HepG2 (cell line): ENCODE measurements around the gene PPP4C. TPM values are rescaled to one million over a fixed set of nuclear protein-coding genes. Genes with fewer than 3 reads are reported as not detected.

Source experiments
- ARNT ChIP-seq: fragments of 450-650 bp; IDR thresholded peaks from 2 replicates; pipeline ENCODE4 v1.6.1; 2017
- ATF1 ChIP-seq: IDR thresholded peaks from 2 replicates; pipeline ENCODE4 v1.6.1; 2016; ENCODE audit warnings: mild to moderate bottlenecking, control low read depth
- CREB1 ChIP-seq, 2 experiments: fragments of 450-650 bp in 1 of 2; IDR thresholded peaks; 2 replicates each; pipeline ENCODE4 v1.6.1; 2016 to 2017; ENCODE audit warnings: control low read depth in 1 of 2, mild to moderate bottlenecking in 1 of 2, missing compliant biosample characterization in 1 of 2, missing genetic modification characterization in 1 of 2
- CREM ChIP-seq, 2 experiments: sonication (generic) in 1 of 2; formaldehyde crosslinking in 1 of 2; IDR thresholded peaks; 2 replicates each; pipeline versions ENCODE4 v1.4.0 to v1.6.1; 2016 to 2020; ENCODE audit warnings: antibody characterized with exemption in 1 of 2, mild to moderate bottlenecking in 1 of 2, missing genetic modification reagents in 1 of 2
- DNMT3B ChIP-seq: conservative IDR thresholded peaks from 2 replicates; pipeline ENCODE4 v1.6.1; 2016; ENCODE audit warnings: missing biosample characterization, control low read depth
- ETV6 ChIP-seq: sonication (generic); formaldehyde crosslinking; conservative IDR thresholded peaks from 2 replicates; pipeline ENCODE4 v1.4.0; 2020; ENCODE audit warnings: missing genetic modification reagents
- GTF3A ChIP-seq: sonication (generic); formaldehyde crosslinking; conservative IDR thresholded peaks from 2 replicates; pipeline ENCODE4 v1.4.0; 2020; ENCODE audit warnings: mild to moderate bottlenecking, missing genetic modification reagents
- HINFP ChIP-seq: sonication (generic); formaldehyde crosslinking; IDR thresholded peaks from 2 replicates; pipeline ENCODE4 v1.4.0; 2020; ENCODE audit warnings: low read depth, mild to moderate bottlenecking, missing genetic modification reagents
- KDM3A ChIP-seq: IDR thresholded peaks from 2 replicates; pipeline ENCODE4 v1.6.1; 2018; ENCODE audit warnings: low read depth, missing compliant biosample characterization
- KLF9 ChIP-seq: IDR thresholded peaks from 2 replicates; pipeline ENCODE4 v1.6.1; 2016; ENCODE audit warnings: low read depth
- NFATC3 ChIP-seq: sonication (generic); formaldehyde crosslinking; IDR thresholded peaks from 2 replicates; pipeline ENCODE4 v1.5.1; 2020; ENCODE audit warnings: mild to moderate bottlenecking, missing genetic modification reagents
- POLR2AphosphoS5 ChIP-seq: IDR thresholded peaks from 2 replicates; pipeline ENCODE4 v1.6.1; 2012; ENCODE audit warnings: low read depth, low read length
- SRF ChIP-seq: IDR thresholded peaks from 2 replicates; pipeline ENCODE4 v1.6.1; 2011; ENCODE audit warnings: mild to moderate bottlenecking, low read depth, low read length, moderate library complexity
- TBX2 ChIP-seq: sonication (generic); formaldehyde crosslinking; IDR thresholded peaks from 2 replicates; pipeline ENCODE4 v1.5.0; 2020; ENCODE audit warnings: missing genetic modification reagents, mild to moderate bottlenecking, borderline replicate concordance
- TFDP1 ChIP-seq: IDR thresholded peaks from 2 replicates; pipeline ENCODE4 v1.6.1; 2016; ENCODE audit warnings: missing compliant biosample characterization, missing genetic modification reagents, borderline replicate concordance
- XRCC5 ChIP-seq: fragments of 200-400 bp; formaldehyde crosslinking; optimal IDR thresholded peaks from 2 replicates; pipeline ENCODE3; 2017; ENCODE audit warnings: mild to moderate bottlenecking, low read length
- ZFP36 ChIP-seq: fragments of 150-350 bp; IDR thresholded peaks from 2 replicates; pipeline ENCODE4 v1.6.1; 2018; ENCODE audit warnings: borderline replicate concordance, low read length, low read depth; ENCODE audit not compliant: partially characterized antibody
- ZNF24 ChIP-seq: fragments of 450-650 bp; IDR thresholded peaks from 2 replicates; pipeline ENCODE4 v1.6.1; 2017; ENCODE audit warnings: antibody characterized with exemption, mild to moderate bottlenecking
- ZNF3 ChIP-seq: IDR thresholded peaks from 2 replicates; pipeline ENCODE4 v1.7.0; 2017; ENCODE audit warnings: inconsistent platforms
- ZNF329 ChIP-seq: sonication (generic); formaldehyde crosslinking; IDR thresholded peaks from 2 replicates; pipeline ENCODE4 v1.9.0; 2021; ENCODE audit warnings: low read depth, mild to moderate bottlenecking, missing genetic modification reagents
- ZNF552 ChIP-seq: sonication (generic); formaldehyde crosslinking; IDR thresholded peaks from 2 replicates; pipeline ENCODE4 v1.9.0; 2022; ENCODE audit warnings: missing genetic modification reagents, mild to moderate bottlenecking, borderline replicate concordance
- ZNF576 ChIP-seq: sonication (generic); formaldehyde crosslinking; IDR thresholded peaks from 2 replicates; pipeline ENCODE4 v1.4.0; 2020; ENCODE audit warnings: mild to moderate bottlenecking, missing genetic modification reagents
- ZNF670 ChIP-seq: sonication (generic); formaldehyde crosslinking; IDR thresholded peaks from 2 replicates; pipeline ENCODE4 v1.8.0; 2022; ENCODE audit warnings: mild to moderate bottlenecking, missing genetic modification reagents, borderline replicate concordance
- ZNF749 ChIP-seq: sonication (generic); formaldehyde crosslinking; IDR thresholded peaks from 2 replicates; pipeline ENCODE4 v1.8.0; 2022; ENCODE audit warnings: mild to moderate bottlenecking, missing genetic modification reagents, moderate library complexity, borderline replicate concordance
- polyA plus RNA-seq, 8 experiments: library from polyadenylated mRNA; depleted of rRNA in 3 of 8; stranded (reverse) in 7 of 8; unstranded in 1 of 8; fragments of >200 nt; fragmentation: Illumina TruSeq in 4 of 8; extraction: Trizol in 4 of 8; gene quantifications; 2 replicates each; pipeline versions ENCODE4 v1.2.1 to v1.2.3, GENCODE V29; 2011 to 2016; ENCODE audit warnings: low read depth in 4 of 8, missing spikeins in 1 of 8, mixed read lengths in 1 of 8; ENCODE audit not compliant: insufficient read depth in 1 of 8
- total RNA-seq, 5 experiments: library from RNA; depleted of rRNA; stranded (reverse); fragments of >200 nt; fragmentation: Illumina TruSeq; extraction: Trizol; gene quantifications; 2 replicates each; pipeline ENCODE4 v1.2.3, GENCODE V29; 2016; ENCODE audit warnings: low read depth in 1 of 5
- TF ChIP-seq, protein P1 (sequence below): sonication (generic); formaldehyde crosslinking; IDR thresholded peaks from 2 replicates; pipeline ENCODE4 v1.5.0; 2020; ENCODE audit warnings: mild to moderate bottlenecking, missing genetic modification reagents
- TF ChIP-seq, protein P2 (sequence below): IDR thresholded peaks from 2 replicates; pipeline ENCODE4 v1.6.1; 2018; ENCODE audit warnings: missing genetic modification reagents, mild to moderate bottlenecking, missing compliant biosample characterization

PPP4C gene
- total and polyA plus RNA-seq, 2 of the 13 experiments (the other 11 are each of a cell fraction or from before 2014, with no cell fraction given), result 176 to 220 TPM

DNA sequence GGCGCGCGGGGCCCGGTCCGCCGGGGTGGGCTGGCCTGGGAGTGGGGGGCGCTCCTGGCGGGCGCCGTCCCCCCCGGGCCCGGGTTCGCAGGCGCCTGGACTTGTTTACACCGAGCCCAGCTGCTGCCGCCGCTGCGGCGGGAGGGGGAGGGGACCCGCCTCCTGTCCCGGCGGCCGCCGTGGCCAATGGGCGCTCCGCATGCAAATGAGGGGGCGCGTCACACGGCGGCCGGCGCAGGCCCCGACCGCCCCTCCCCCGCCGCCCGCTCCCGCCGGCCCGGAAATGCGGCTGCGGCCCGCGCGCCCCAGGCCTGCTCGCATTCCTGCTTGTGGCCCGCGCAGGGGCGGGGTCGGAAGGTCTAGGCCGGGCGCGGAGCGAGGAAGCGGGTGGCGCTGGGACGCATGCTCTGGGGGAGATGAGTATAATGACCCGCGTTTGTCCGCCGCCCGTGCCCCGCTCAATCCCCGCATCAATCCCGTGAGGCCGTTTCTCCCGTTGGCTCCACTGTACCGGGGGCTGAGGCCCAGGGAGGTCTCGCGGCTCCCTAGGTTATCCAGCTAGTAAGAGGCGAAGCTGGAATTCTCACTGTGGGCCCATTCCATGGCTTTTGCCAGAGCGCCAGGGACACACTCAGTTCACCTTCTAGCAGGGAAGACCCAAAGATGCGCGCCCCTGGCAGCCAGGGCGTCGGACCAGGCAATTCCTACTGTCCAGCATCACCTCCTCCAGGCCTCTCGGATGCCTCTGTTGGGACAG is 20.5 kb downstream of the PPP4C start, which contains the start of gene YPEL3 (continued):
- TF ChIP-seq CREM (IDR thresholded peaks at IDR 0.05) (0 out of 2 replicates have a peak, but pooled peaks have one; percentile 26), CREM (CRISPR knock-in tag; IDR thresholded peaks at IDR 0.05) (no peak), ZNF670 (CRISPR knock-in tag) (no peak), HINFP (CRISPR knock-in tag) (0 out of 2 replicates have a peak, but pooled peaks have one; percentile 52), ZNF329 (CRISPR knock-in tag) (0 out of 2 replicates have a peak, but pooled peaks have one; percentile 35), ZNF24 (no peak), TFDP1 (CRISPR knock-in tag) (peak; percentile 93), ZNF552 (CRISPR knock-in tag) (no peak), ZFP36 (no peak), KLF9 (CRISPR knock-in tag) (no peak), ZNF749 (CRISPR knock-in tag) (no peak), CREB1 (IDR thresholded peaks at IDR 0.05) (0 out of 2 replicates have a peak, but pooled peaks have one; percentile 8), CREB1 (CRISPR knock-in tag; IDR thresholded peaks at IDR 0.05) (no peak), KDM3A (CRISPR knock-in tag) (no peak; the same call in 1 of the 2 replicates), ARNT (no peak), ATF1 (CRISPR knock-in tag) (no peak), TBX2 (peak; percentile 41; the same call in 1 of the 2 replicates), SRF (no peak), NFATC3 (CRISPR knock-in tag) (no peak), ETV6 (peak; percentile 64; the same call in 1 of the 2 replicates), GTF3A (CRISPR knock-in tag) (0 out of 2 replicates have a peak, but pooled peaks have one; percentile 29), DNMT3B (no peak), XRCC5 (no peak), POLR2AphosphoS5 (peak; percentile 33; the same call in 1 of the 2 replicates), ZNF576 (no peak), ZNF3 (no peak)
- TF ChIP-seq, protein P1, sequence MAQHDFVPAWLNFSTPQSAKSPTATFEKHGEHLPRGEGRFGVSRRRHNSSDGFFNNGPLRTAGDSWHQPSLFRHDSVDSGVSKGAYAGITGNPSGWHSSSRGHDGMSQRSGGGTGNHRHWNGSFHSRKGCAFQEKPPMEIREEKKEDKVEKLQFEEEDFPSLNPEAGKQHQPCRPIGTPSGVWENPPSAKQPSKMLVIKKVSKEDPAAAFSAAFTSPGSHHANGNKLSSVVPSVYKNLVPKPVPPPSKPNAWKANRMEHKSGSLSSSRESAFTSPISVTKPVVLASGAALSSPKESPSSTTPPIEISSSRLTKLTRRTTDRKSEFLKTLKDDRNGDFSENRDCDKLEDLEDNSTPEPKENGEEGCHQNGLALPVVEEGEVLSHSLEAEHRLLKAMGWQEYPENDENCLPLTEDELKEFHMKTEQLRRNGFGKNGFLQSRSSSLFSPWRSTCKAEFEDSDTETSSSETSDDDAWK, result no peak
- TF ChIP-seq, protein P2, sequence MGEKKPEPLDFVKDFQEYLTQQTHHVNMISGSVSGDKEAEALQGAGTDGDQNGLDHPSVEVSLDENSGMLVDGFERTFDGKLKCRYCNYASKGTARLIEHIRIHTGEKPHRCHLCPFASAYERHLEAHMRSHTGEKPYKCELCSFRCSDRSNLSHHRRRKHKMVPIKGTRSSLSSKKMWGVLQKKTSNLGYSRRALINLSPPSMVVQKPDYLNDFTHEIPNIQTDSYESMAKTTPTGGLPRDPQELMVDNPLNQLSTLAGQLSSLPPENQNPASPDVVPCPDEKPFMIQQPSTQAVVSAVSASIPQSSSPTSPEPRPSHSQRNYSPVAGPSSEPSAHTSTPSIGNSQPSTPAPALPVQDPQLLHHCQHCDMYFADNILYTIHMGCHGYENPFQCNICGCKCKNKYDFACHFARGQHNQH, result peak; percentile 30
